ENCODE data around the gene BACH2. TPM values are rescaled to one million over a fixed set of nuclear protein-coding genes. Genes with fewer than 3 reads are reported as not detected.

BACH2 gene
- total and polyA plus RNA-seq, 9 of the 15 experiments (the other 6 are each of a cell fraction or from before 2014, with no cell fraction given): 0.06 to 3.1 (median 0.59) TPM

GRCh38 chr6:90080876-90081481 lies 215.7 kb downstream of the BACH2 start:
- BruUV-seq (replicated peaks): no TSS peak
- H3K27ac ChIP-seq (ENCODE audit: extremely low read depth, low read depth, low read length): no peak overlapping the region
- no peak overlapping the region for H2AFZ ChIP-seq (ENCODE audit: low read depth, low read length)
- H3K79me2 ChIP-seq (ENCODE audit: control insufficient read depth, insufficient read depth, low read length): no peaks in the 10 kb centered on the region
- H3K4me3 ChIP-seq: no peak overlapping the region
- FAIRE-seq: no peak
- ChIA-PET POLR2A (no interaction called here), CTCF (ENCODE audit: low intra/inter-chr PET ratio) (interaction anchor here (0.6 kb wide), 1 partner anchor 1599 kb away, joined by 3 read pairs; no protein-coding TSS in a partner anchor)
- peaks cover 0 to 26% of the 10 kb centered on the region in 2 experiments; a peak in 4 of 5 replicates for H3K4me1 ChIP-seq (replicated peaks in 1 of 2; ENCODE audit: control insufficient read depth in 2 of 2, insufficient read depth in 2 of 2, low read length in 2 of 2)
- no peaks in the 10 kb centered on the region for H3K9me3 ChIP-seq (replicated peaks; ENCODE audit: control insufficient read depth, insufficient read depth, low read depth, low read length)
- H3K27me3 ChIP-seq (ENCODE audit: control insufficient read depth in 2 of 2, insufficient read depth in 2 of 2, low read length in 2 of 2): no peaks in the 10 kb centered on the region; a peak in 1 of 5 replicates
- in situ Hi-C loops (cut with MboI) (no loop called here), intact Hi-C loops (cut with micrococcal nuclease) (no loop called here)
- ATAC-seq: no peak
- no peaks in the 10 kb centered on the region for H3K36me3 ChIP-seq (ENCODE audit: control insufficient read depth, insufficient read depth, low read length)
- 37% methylated on average over 9 of the region's 9 CpGs for WGBS (ENCODE audit: insufficient coverage, low coverage, missing lambda C conversion rate)
- peak overlapping the region; percentile 10; the same call in 1 of the 2 replicates for H3K4me2 ChIP-seq (ENCODE audit: insufficient read depth, low read length)
- no peak for DNase-seq (ENCODE audit: extremely low read depth in 1 of 4, low spot score in 3 of 4)
- no peaks in the 10 kb centered on the region for H4K20me1 ChIP-seq (replicated peaks; ENCODE audit: control insufficient read depth, insufficient read depth, low read length)
- no peaks in the 10 kb centered on the region for H3K9me1 ChIP-seq (ENCODE audit: control insufficient read depth, insufficient read depth, low read length)
- no peak overlapping the region for H3K9ac ChIP-seq (ENCODE audit: insufficient read depth in 1 of 2, low read depth in 2 of 2, low read length in 2 of 2)
- TF ChIP-seq OTX1 (CRISPR knock-in tag; IDR thresholded peaks at IDR 0.05) (no peak), POLR2A (conservative IDR thresholded peaks at IDR 0.05) (no peak), ZBTB40 (IDR thresholded peaks at IDR 0.05) (no peak), ZBTB40 (CRISPR knock-in tag; IDR thresholded peaks at IDR 0.05) (no peak), NR2F6 (CRISPR knock-in tag; IDR thresholded peaks at IDR 0.05) (no peak), ZNF57 (CRISPR knock-in tag; IDR thresholded peaks at IDR 0.05) (no peak), HDGF (IDR thresholded peaks at IDR 0.05) (no peak), TRIM25 (IDR thresholded peaks at IDR 0.05; ENCODE audit: borderline replicate concordance) (no peak), NFYB (IDR thresholded peaks at IDR 0.05; ENCODE audit: extremely low read depth, insufficient read length) (no peak), ZNF24 (IDR thresholded peaks at IDR 0.05) (no peak), CREB5 (CRISPR knock-in tag; IDR thresholded peaks at IDR 0.05) (no peak), SRSF1 (IDR thresholded peaks at IDR 0.05; ENCODE audit: low read depth, low read length) (no peak)

All from K562 (cell line).